Esophagus muscularis mucosa (tissue), 4 donors: ENCODE results near the gene ARID1B. TPM values are rescaled to one million over a fixed set of nuclear protein-coding genes. Genes with fewer than 3 reads are reported as not detected.

ENCODE experiments used
- DNase-seq: peaks from one replicate; pipeline ENCODE4 v3.0.0-alpha.2; 2017; ENCODE audit errors: extremely low spot score
- H3K27ac ChIP-seq, 4 donors: fragments of 200-600 bp; sonication (generic); replicated peaks in 1 of 4; 1 replicate in 3 of 4; 2 replicates in 1 of 4; pipeline ENCODE4 v1.5.1; 2016 to 2019; ENCODE audit warnings: mild to moderate bottlenecking in 1 of 4
- H3K27me3 ChIP-seq, 4 donors: fragments of 200-600 bp; sonication (generic); one replicate each; pipeline versions ENCODE4 v1.5.1 to v1.6.0; 2016 to 2019
- H3K36me3 ChIP-seq, 4 donors: fragments of 200-600 bp; sonication (generic); one replicate each; pipeline ENCODE4 v1.5.1; 2016 to 2019
- H3K4me1 ChIP-seq, 4 donors: fragments of 200-600 bp; sonication (generic); one replicate each; pipeline ENCODE4 v1.5.1; 2016 to 2019
- H3K4me3 ChIP-seq, 4 donors: fragments of 200-600 bp; sonication (generic); 1 replicate in 2 of 4; 2 replicates in 2 of 4; pipeline ENCODE4 v1.5.1; 2016 to 2019; ENCODE audit warnings: mild to moderate bottlenecking in 4 of 4, moderate library complexity in 1 of 4
- H3K9me3 ChIP-seq, 4 donors: fragments of 200-600 bp; sonication (generic); 1 replicate in 3 of 4; 2 replicates in 1 of 4; pipeline ENCODE4 v1.5.1; 2016 to 2019
- CTCF ChIP-seq, 3 experiments: fragments of 200-600 bp in 2 of 3; fragments of 450-650 bp in 1 of 3; sonication (generic) in 2 of 3; IDR thresholded peaks; one replicate each; pipeline ENCODE4 v1.5.1; 2017 to 2019; ENCODE audit warnings: antibody characterized with exemption in 3 of 3, mild to moderate bottlenecking in 2 of 3, moderate library complexity in 1 of 3
- EP300 ChIP-seq: sonication (generic); formaldehyde crosslinking; IDR thresholded peaks from one replicate; pipeline ENCODE4 v1.6.1; 2017; ENCODE audit warnings: antibody characterized with exemption
- POLR2A ChIP-seq: fragments of 450-650 bp; IDR thresholded peaks from one replicate; pipeline ENCODE4 v1.6.1; 2017; ENCODE audit warnings: antibody characterized with exemption, moderate library complexity, mild to moderate bottlenecking, low read depth
- POLR2AphosphoS5 ChIP-seq, 2 donors: sonication (generic); formaldehyde crosslinking; IDR thresholded peaks; one replicate each; pipeline ENCODE4 v1.6.1; 2017; ENCODE audit warnings: antibody characterized with exemption in 2 of 2
- WGBS: methylation state at CpG from one replicate; pipeline ENCODE4 v1.1.5; 2018; 5-methylcytosine and 5-hydroxymethylcytosine counted together
- intact Hi-C: fragments of 100-400 bp; cut with DNase I; formaldehyde crosslinking; loops from one replicate; pipeline ENCODE4 v1.15.1; 2023
- total RNA-seq, 4 donors: library from RNA; depleted of rRNA; stranded (reverse); fragments of >200 nt; gene quantifications; one replicate each; pipeline versions ENCODE4 v1.1.0 to v1.2.1, GENCODE V29; 2016

Gene ARID1B
- total RNA-seq, 4 donors from 2014 or later, result 55.0 to 87.2 (median 72.7) TPM

GRCh38 chr6:157126183-157127098, 349.3 kb downstream of the ARID1B start:
- intact Hi-C loops, result no loop called here
- Histone ChIP-seq H3K4me3 (no peak overlapping the region), H3K27ac (no peak overlapping the region), H3K27me3 (no peaks in the 10 kb centered on the region), H3K9me3 (no peaks in the 10 kb centered on the region), H3K36me3 (no peaks in the 10 kb centered on the region), H3K4me1 (peaks cover 17 to 33% (median 22%) of the 10 kb centered on the region in 4 donors)
- WGBS, result 96% methylated on average over 11 of the region's 11 CpGs
- no peak for DNase-seq
- TF ChIP-seq EP300 (no peak), CTCF (IDR thresholded peaks at IDR 0.05) (no peak), POLR2AphosphoS5 (IDR thresholded peaks at IDR 0.05) (no peak)

- H3K4me3 ChIP-seq, result no peak overlapping the region
- WGBS, result 78% methylated on average over 5 of the region's 5 CpGs
Observed at GRCh38 chr6:157128235-157128775, 351.1 kb downstream of the ARID1B start.

GRCh38 chr6:157131250-157131649, 354.1 kb downstream of the ARID1B start:
- no peak for TF ChIP-seq POLR2A
- TF ChIP-seq POLR2AphosphoS5 (IDR thresholded peaks at IDR 0.05), result no peak
- no peak for TF ChIP-seq CTCF (IDR thresholded peaks at IDR 0.05)
- TF ChIP-seq EP300, result no peak
- Histone ChIP-seq H3K27me3 (no peaks in the 10 kb centered on the region), H3K4me1 (peaks cover 8 to 20% (median 16%) of the 10 kb centered on the region in 4 donors), H3K9me3 (no peaks in the 10 kb centered on the region), H3K4me3 (no peak overlapping the region), H3K36me3 (peaks cover 2 to 21% (median 6%) of the 10 kb centered on the region in 4 donors), H3K27ac (no peak overlapping the region)
- no peak for DNase-seq
- intact Hi-C loops, result no loop called here
- WGBS, result 95% methylated on average over 8 of the region's 8 CpGs

More at GRCh38 chr6:157128235-157128775, 351.1 kb downstream of the ARID1B start:
- DNase-seq, result no peak
- Histone ChIP-seq H3K4me1 (peaks cover 4 to 14% (median 9%) of the 10 kb centered on the region in 4 donors), H3K36me3 (peaks cover 0 to 8% (median 3%) of the 10 kb centered on the region in 4 donors), H3K27me3 (no peaks in the 10 kb centered on the region), H3K9me3 (no peaks in the 10 kb centered on the region), H3K27ac (no peak overlapping the region)
- intact Hi-C loops, result no loop called here
- TF ChIP-seq POLR2AphosphoS5 (IDR thresholded peaks at IDR 0.05) (no peak), CTCF (IDR thresholded peaks at IDR 0.05) (no peak), EP300 (no peak), POLR2A (no peak)

GRCh38 chr6:157133856-157134255, 356.7 kb downstream of the ARID1B start:
- TF ChIP-seq POLR2AphosphoS5 (IDR thresholded peaks at IDR 0.05), result no peak
- no peak for TF ChIP-seq EP300
- TF ChIP-seq CTCF (IDR thresholded peaks at IDR 0.05), result no peak
- no peak for TF ChIP-seq POLR2A
- Histone ChIP-seq H3K27me3 (no peaks in the 10 kb centered on the region), H3K9me3 (no peaks in the 10 kb centered on the region), H3K4me3 (no peak overlapping the region), H3K4me1 (peaks cover 8 to 20% (median 16%) of the 10 kb centered on the region in 4 donors), H3K36me3 (peaks cover 3 to 34% (median 8%) of the 10 kb centered on the region in 4 donors), H3K27ac (peak overlapping the region; percentile 0 to 62 (median 26))
- DNase-seq, result no peak
- intact Hi-C loops, result no loop called here
- WGBS, result 78% methylated on average over 2 of the region's 2 CpGs
